Thyroid gland (tissue), 4 donors: ENCODE data around the gene CDC42EP2. TPM values are rescaled to one million over a fixed set of nuclear protein-coding genes. Genes with fewer than 3 reads are reported as not detected.

Experiments
- DNase-seq, 2 donors: peaks; one replicate each; pipeline ENCODE4 v3.0.0-alpha.2; 2019
- H3K27ac ChIP-seq, 3 donors: fragments of 200-600 bp; sonication (generic); 1 replicate in 2 of 3; 2 replicates in 1 of 3; pipeline ENCODE4 v1.5.1; 2016 to 2019; ENCODE audit warnings: mild to moderate bottlenecking in 1 of 3, moderate library complexity in 1 of 3
- H3K27me3 ChIP-seq: fragments of 200-600 bp; sonication (generic); one replicate; pipeline ENCODE4 v1.5.1; 2019
- H3K36me3 ChIP-seq, 2 donors: fragments of 200-600 bp; sonication (generic); one replicate each; pipeline ENCODE4 v1.5.1; 2016 to 2019
- H3K4me1 ChIP-seq, 2 donors: fragments of 200-600 bp; sonication (generic); one replicate each; pipeline ENCODE4 v1.5.1; 2017 to 2019
- H3K4me3 ChIP-seq, 3 donors: fragments of 200-600 bp; sonication (generic); replicated peaks in 1 of 3; 1 replicate in 2 of 3; 2 replicates in 1 of 3; pipeline ENCODE4 v1.5.1; 2016; ENCODE audit warnings: mild to moderate bottlenecking in 1 of 3
- H3K9me3 ChIP-seq: fragments of 200-600 bp; sonication (generic); one replicate; pipeline ENCODE4 v1.5.1; 2017
- CTCF ChIP-seq, 6 experiments: fragments of 200-600 bp in 3 of 6; fragments of 450-650 bp in 3 of 6; sonication (generic) in 3 of 6; IDR thresholded peaks; one replicate each; pipeline ENCODE4 v1.5.1; 2016 to 2019; ENCODE audit warnings: antibody characterized with exemption in 6 of 6, mild to moderate bottlenecking in 2 of 6, inconsistent platforms in 1 of 6, moderate library complexity in 1 of 6
- POLR2A ChIP-seq, 2 donors: fragments of 450-650 bp; IDR thresholded peaks; one replicate each; pipeline ENCODE4 v1.6.1; 2017; ENCODE audit warnings: antibody characterized with exemption in 2 of 2, mild to moderate bottlenecking in 2 of 2, moderate library complexity in 1 of 2
- WGBS, 2 donors: methylation state at CpG; one replicate each; pipeline ENCODE4 v1.1.5; 2017; 5-methylcytosine and 5-hydroxymethylcytosine counted together
- intact Hi-C: fragments of 100-400 bp; cut with DNase I; formaldehyde crosslinking; loops from one replicate; pipeline ENCODE4 v1.15.1; 2023
- total RNA-seq, 4 donors: library from RNA; depleted of rRNA; stranded (reverse); fragments of >200 nt; gene quantifications; one replicate each; pipeline ENCODE4 v1.2.3, GENCODE V29; 2016

Gene CDC42EP2
- total RNA-seq, 4 donors from 2014 or later: 20.6 to 35.7 (median 25.2) TPM

GRCh38 chr11:65303555-65303954 lies 11.1 kb upstream of the CDC42EP2 start:
- peak overlapping the region in 1 of 3 donors; percentile 73 for H3K27ac ChIP-seq
- WGBS, 2 donors: 84 to 96% methylated on average over 3 of the region's 3 CpGs
- H3K4me1 ChIP-seq: peaks cover 72 to 82% of the 10 kb centered on the region in 2 donors
- no peaks in the 10 kb centered on the region for H3K36me3 ChIP-seq
- H3K27me3 ChIP-seq: no peaks in the 10 kb centered on the region
- intact Hi-C loops: no loop called here
- no peaks in the 10 kb centered on the region for H3K9me3 ChIP-seq
- H3K4me3 ChIP-seq: no peak overlapping the region
- no peak for DNase-seq
- no peak for TF ChIP-seq POLR2A (IDR thresholded peaks at IDR 0.05)
- TF ChIP-seq CTCF (IDR thresholded peaks at IDR 0.05): no peak

- Histone ChIP-seq H3K4me3 (no peak overlapping the region), H3K27me3 (no peaks in the 10 kb centered on the region), H3K36me3 (no peaks in the 10 kb centered on the region), H3K27ac (peak overlapping the region; percentile 84 to 99 (median 96)), H3K9me3 (no peaks in the 10 kb centered on the region), H3K4me1 (peaks cover 72 to 82% of the 10 kb centered on the region in 2 donors)
- TF ChIP-seq POLR2A (IDR thresholded peaks at IDR 0.05) (no peak), CTCF (IDR thresholded peaks at IDR 0.05) (no peak)
- DNase-seq: no peak
- intact Hi-C loops: no loop called here
- 97 to 98% methylated on average over 4 of the region's 4 CpGs for WGBS, 2 donors
Measured at GRCh38 chr11:65304110-65304509, 10.6 kb upstream of the CDC42EP2 start.

- TF ChIP-seq CTCF (IDR thresholded peaks at IDR 0.05) (no peak), POLR2A (IDR thresholded peaks at IDR 0.05) (no peak)
- 82% methylated on average over 5 to 7 of the region's 7 CpGs for WGBS, 2 donors
- no peak for DNase-seq
Measured at GRCh38 chr11:65304613-65305012, 10.1 kb upstream of the CDC42EP2 start.

GRCh38 chr11:65305501-65306268 lies 9.0 kb upstream of the CDC42EP2 start:
- TF ChIP-seq CTCF (IDR thresholded peaks at IDR 0.05) (peak in 3 of 6 experiments; percentile 16 to 36 (median 24)), POLR2A (IDR thresholded peaks at IDR 0.05) (peak in 1 of 2 donors; percentile 34)
- H3K4me3 ChIP-seq: no peak overlapping the region
- WGBS, 2 donors: 47 to 50% methylated on average over 15 to 16 of the region's 17 CpGs
- peak overlapping the region; percentile 84 to 99 (median 96) for H3K27ac ChIP-seq
- no peaks in the 10 kb centered on the region for H3K36me3 ChIP-seq
- peak; percentile 80 to 87 for DNase-seq
- no peaks in the 10 kb centered on the region for H3K9me3 ChIP-seq
- H3K27me3 ChIP-seq: no peaks in the 10 kb centered on the region
- intact Hi-C loops: no loop called here
- peaks cover 81 to 94% of the 10 kb centered on the region in 2 donors for H3K4me1 ChIP-seq

More at GRCh38 chr11:65304613-65305012, 10.1 kb upstream of the CDC42EP2 start:
- H3K27me3 ChIP-seq: no peaks in the 10 kb centered on the region
- peak overlapping the region; percentile 84 to 99 (median 96) for H3K27ac ChIP-seq
- H3K9me3 ChIP-seq: no peaks in the 10 kb centered on the region
- no peak overlapping the region for H3K4me3 ChIP-seq
- peaks cover 72 to 84% of the 10 kb centered on the region in 2 donors for H3K4me1 ChIP-seq
- H3K36me3 ChIP-seq: no peaks in the 10 kb centered on the region
- intact Hi-C loops: no loop called here
